Astrocyte of the spinal cord (primary cell): Measurements from ENCODE around the gene KCTD3.

Experiments used
- DNase-seq: peaks from one replicate; pipeline ENCODE4 v3.0.0; 2011; ENCODE audit warnings: low read depth, low spot score
- H3K4me3 ChIP-seq: 2 replicates; pipeline ENCODE4 v1.5.1; 2011; ENCODE audit warnings: low read depth, mild to moderate bottlenecking, low read length, moderate library complexity
- in situ Hi-C: cut with HindIII; loops from 2 replicates; pipeline ENCODE4 v1.10.0; 2017; ENCODE audit warnings: low sequenced_read_pairs
- TF ChIP-seq, protein P1 (sequence below): IDR thresholded peaks from 2 replicates; pipeline ENCODE4 v1.5.1; 2012; ENCODE audit warnings: low read depth, mild to moderate bottlenecking, low read length, inconsistent platforms

The KCTD3 gene

GRCh38 chr1:215526147-215526845 lies 40.8 kb upstream of the KCTD3 start:
- H3K4me3 ChIP-seq: no peak overlapping the region
- in situ Hi-C loops: no loop called here
- TF ChIP-seq, protein P1, sequence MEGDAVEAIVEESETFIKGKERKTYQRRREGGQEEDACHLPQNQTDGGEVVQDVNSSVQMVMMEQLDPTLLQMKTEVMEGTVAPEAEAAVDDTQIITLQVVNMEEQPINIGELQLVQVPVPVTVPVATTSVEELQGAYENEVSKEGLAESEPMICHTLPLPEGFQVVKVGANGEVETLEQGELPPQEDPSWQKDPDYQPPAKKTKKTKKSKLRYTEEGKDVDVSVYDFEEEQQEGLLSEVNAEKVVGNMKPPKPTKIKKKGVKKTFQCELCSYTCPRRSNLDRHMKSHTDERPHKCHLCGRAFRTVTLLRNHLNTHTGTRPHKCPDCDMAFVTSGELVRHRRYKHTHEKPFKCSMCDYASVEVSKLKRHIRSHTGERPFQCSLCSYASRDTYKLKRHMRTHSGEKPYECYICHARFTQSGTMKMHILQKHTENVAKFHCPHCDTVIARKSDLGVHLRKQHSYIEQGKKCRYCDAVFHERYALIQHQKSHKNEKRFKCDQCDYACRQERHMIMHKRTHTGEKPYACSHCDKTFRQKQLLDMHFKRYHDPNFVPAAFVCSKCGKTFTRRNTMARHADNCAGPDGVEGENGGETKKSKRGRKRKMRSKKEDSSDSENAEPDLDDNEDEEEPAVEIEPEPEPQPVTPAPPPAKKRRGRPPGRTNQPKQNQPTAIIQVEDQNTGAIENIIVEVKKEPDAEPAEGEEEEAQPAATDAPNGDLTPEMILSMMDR: peak; percentile 34
- DNase-seq: peak; percentile 58

DNA sequence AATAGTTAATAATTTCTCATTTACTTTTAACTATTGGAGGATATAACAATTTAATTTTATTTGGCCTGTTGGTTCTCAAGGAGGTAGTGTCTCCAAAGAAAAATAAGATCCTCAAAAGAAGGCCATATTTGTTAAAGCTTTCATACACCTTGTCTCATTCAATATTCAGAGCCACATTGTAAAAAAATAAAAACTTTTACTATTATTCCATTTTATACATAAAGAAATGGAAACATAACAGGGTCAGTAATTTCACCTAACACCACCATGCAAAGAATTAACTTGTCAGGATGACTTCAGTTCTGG lies 40.3 kb upstream of the KCTD3 start:
- no peak overlapping the region for H3K4me3 ChIP-seq
- DNase-seq: no peak
- in situ Hi-C loops: no loop called here
- TF ChIP-seq, protein P1: no peak

- in situ Hi-C loops: no loop called here
- DNase-seq: no peak
- TF ChIP-seq, protein P1: no peak
- H3K4me3 ChIP-seq: no peak overlapping the region
These were observed 38.0 kb upstream of the KCTD3 start for GRCh38 chr1:215529111-215529510.

- in situ Hi-C loops: no loop called here
- TF ChIP-seq, protein P1: no peak
- no peak for DNase-seq
- H3K4me3 ChIP-seq: no peak overlapping the region
These were observed 37.5 kb upstream of the KCTD3 start for GRCh38 chr1:215529571-215529970.

DNA sequence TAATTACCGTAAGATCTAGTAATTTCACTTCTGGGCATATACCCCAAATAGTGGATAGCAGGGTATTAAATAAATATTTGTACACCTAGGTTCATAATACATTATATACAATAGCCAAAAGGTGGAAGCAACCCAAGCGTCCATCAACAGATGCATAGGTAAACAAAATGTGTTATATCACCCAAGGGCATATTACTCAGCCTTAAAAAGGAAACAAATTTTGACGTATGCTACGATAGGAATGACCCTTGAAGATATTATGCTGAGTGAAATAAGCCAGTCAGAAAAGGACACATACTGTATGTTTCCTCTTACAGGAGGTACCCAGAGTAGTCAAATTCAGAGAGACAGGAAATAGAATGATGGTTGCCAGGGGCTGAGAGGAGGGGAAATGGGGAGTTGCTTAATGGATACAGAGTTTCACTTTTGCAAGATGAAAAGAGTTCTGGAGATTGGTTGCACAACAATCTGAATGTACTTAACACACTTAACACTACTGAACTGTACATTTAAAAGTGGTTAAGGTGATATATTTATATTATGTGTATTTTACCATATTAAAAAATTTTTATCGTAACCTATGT lies 36.6 kb upstream of the KCTD3 start:
- H3K4me3 ChIP-seq: no peak overlapping the region
- TF ChIP-seq, protein P1: no peak
- in situ Hi-C loops: no loop called here
- no peak for DNase-seq

- no peak overlapping the region for H3K4me3 ChIP-seq
- DNase-seq: peak; percentile 47
- in situ Hi-C loops: no loop called here
- TF ChIP-seq, protein P1: no peak
These were observed 27.1 kb upstream of the KCTD3 start for GRCh38 chr1:215539803-215540570.
